Duodenal mucosa (tissue), 2 donors: Measurements from ENCODE around the gene SLC25A25.
"Not testable (repeated sequence)": the region's sequence is repeated elsewhere in the genome, so short reads cannot be mapped to it uniquely, and the experiment has no call there.

Experiments used
- H3K27ac ChIP-seq: one replicate; pipeline ENCODE4 v1.7.0; 2013; ENCODE audit warnings: low read depth, low read length
- H3K27me3 ChIP-seq, 2 donors: one replicate each; pipeline ENCODE4 v1.7.0; 2013; ENCODE audit warnings: low read length in 2 of 2, control low read depth in 1 of 2; ENCODE audit not compliant: insufficient read depth in 2 of 2, control insufficient read depth in 1 of 2
- H3K36me3 ChIP-seq, 2 donors: one replicate each; pipeline ENCODE4 v1.7.0; 2013; ENCODE audit warnings: low read length in 2 of 2, control low read depth in 1 of 2; ENCODE audit not compliant: insufficient read depth in 2 of 2, control insufficient read depth in 1 of 2
- H3K4me1 ChIP-seq, 2 donors: one replicate each; pipeline ENCODE4 v1.7.0; 2013; ENCODE audit warnings: low read length in 2 of 2, control low read depth in 1 of 2; ENCODE audit not compliant: insufficient read depth in 2 of 2, control insufficient read depth in 1 of 2
- H3K4me3 ChIP-seq, 2 donors: one replicate each; pipeline ENCODE4 v1.7.0; 2013; ENCODE audit warnings: low read length in 2 of 2, low read depth in 1 of 2
- H3K9ac ChIP-seq, 2 donors: one replicate each; pipeline ENCODE4 v1.7.0; 2013; ENCODE audit warnings: low read length in 2 of 2, low read depth in 1 of 2
- H3K9me3 ChIP-seq, 2 donors: one replicate each; pipeline ENCODE4 v1.7.0; 2013; ENCODE audit warnings: low read length in 2 of 2, control low read depth in 1 of 2; ENCODE audit not compliant: control insufficient read depth in 1 of 2

Gene SLC25A25

GRCh38 chr9:128033609-128034008 is 34.4 kb upstream of the SLC25A25 start:
- no peaks in the 10 kb centered on the region for H3K9me3 ChIP-seq
- no peak overlapping the region for H3K9ac ChIP-seq
- no peaks in the 10 kb centered on the region for H3K36me3 ChIP-seq
- no peak overlapping the region for H3K27ac ChIP-seq
- peaks cover 5 to 9% of the 10 kb centered on the region in 2 donors for H3K4me1 ChIP-seq
- no peak overlapping the region for H3K4me3 ChIP-seq
- no peaks in the 10 kb centered on the region for H3K27me3 ChIP-seq

GRCh38 chr9:128034821-128035652 is 33.0 kb upstream of the SLC25A25 start:
- H3K9ac ChIP-seq: peak overlapping the region; percentile 20 to 43

GRCh38 chr9:128036522-128036921 is 31.5 kb upstream of the SLC25A25 start:
- not testable (repeated sequence) for H3K9me3 ChIP-seq, H3K4me1 ChIP-seq, H3K4me3 ChIP-seq, H3K27ac ChIP-seq, H3K27me3 ChIP-seq, H3K36me3 ChIP-seq, H3K9ac ChIP-seq

More at GRCh38 chr9:128034821-128035652, 33.0 kb upstream of the SLC25A25 start:
- Histone ChIP-seq H3K27me3 (no peaks in the 10 kb centered on the region), H3K27ac (no peak overlapping the region), H3K4me1 (peaks cover 5 to 9% of the 10 kb centered on the region in 2 donors), H3K4me3 (no peak overlapping the region), H3K9me3 (no peaks in the 10 kb centered on the region), H3K36me3 (no peaks in the 10 kb centered on the region)

- H3K9me3 ChIP-seq, H3K4me3 ChIP-seq, H3K27ac ChIP-seq, H3K36me3 ChIP-seq, H3K27me3 ChIP-seq, H3K9ac ChIP-seq, H3K4me1 ChIP-seq: not testable (repeated sequence)
These were observed 27.2 kb upstream of the SLC25A25 start for GRCh38 chr9:128040783-128041182.

- no peak overlapping the region for H3K4me3 ChIP-seq
- no peaks in the 10 kb centered on the region for H3K4me1 ChIP-seq
- no peaks in the 10 kb centered on the region for H3K36me3 ChIP-seq
- no peaks in the 10 kb centered on the region for H3K27me3 ChIP-seq
- no peak overlapping the region for H3K27ac ChIP-seq
- H3K9ac ChIP-seq: no peak overlapping the region
- H3K9me3 ChIP-seq: no peaks in the 10 kb centered on the region
These were observed 26.0 kb upstream of the SLC25A25 start for GRCh38 chr9:128042043-128042442.

GRCh38 chr9:128043467-128043868 is 24.6 kb upstream of the SLC25A25 start:
- H3K4me1 ChIP-seq: no peaks in the 10 kb centered on the region
- H3K36me3 ChIP-seq: no peaks in the 10 kb centered on the region
- no peak overlapping the region for H3K27ac ChIP-seq
- H3K9ac ChIP-seq: no peak overlapping the region
- no peak overlapping the region for H3K4me3 ChIP-seq
- H3K27me3 ChIP-seq: no peaks in the 10 kb centered on the region
- no peaks in the 10 kb centered on the region for H3K9me3 ChIP-seq

GRCh38 chr9:128045409-128045808 is 22.6 kb upstream of the SLC25A25 start:
- H3K27ac ChIP-seq, H3K27me3 ChIP-seq, H3K4me1 ChIP-seq, H3K9me3 ChIP-seq, H3K36me3 ChIP-seq, H3K4me3 ChIP-seq, H3K9ac ChIP-seq: not testable (repeated sequence)

GRCh38 chr9:128045831-128046230 is 22.2 kb upstream of the SLC25A25 start:
- no peaks in the 10 kb centered on the region for H3K4me1 ChIP-seq
- no peaks in the 10 kb centered on the region for H3K27me3 ChIP-seq

GRCh38 chr9:128047231-128047630 is 20.8 kb upstream of the SLC25A25 start:
- H3K36me3 ChIP-seq: no peaks in the 10 kb centered on the region
- H3K4me1 ChIP-seq: peaks cover 7 to 10% of the 10 kb centered on the region in 2 donors
- H3K27ac ChIP-seq: no peak overlapping the region
- no peaks in the 10 kb centered on the region for H3K27me3 ChIP-seq
- H3K9ac ChIP-seq: no peak overlapping the region
- no peak overlapping the region for H3K4me3 ChIP-seq
- no peaks in the 10 kb centered on the region for H3K9me3 ChIP-seq

More at GRCh38 chr9:128045831-128046230, 22.2 kb upstream of the SLC25A25 start:
- Histone ChIP-seq H3K27ac (no peak overlapping the region), H3K9ac (no peak overlapping the region), H3K9me3 (no peaks in the 10 kb centered on the region), H3K36me3 (no peaks in the 10 kb centered on the region), H3K4me3 (no peak overlapping the region)

- Histone ChIP-seq H3K27me3 (no peaks in the 10 kb centered on the region), H3K9me3 (no peaks in the 10 kb centered on the region), H3K4me1 (peaks cover 9 to 11% of the 10 kb centered on the region in 2 donors), H3K9ac (no peak overlapping the region), H3K27ac (no peak overlapping the region), H3K36me3 (no peaks in the 10 kb centered on the region), H3K4me3 (no peak overlapping the region)
These were observed 19.4 kb upstream of the SLC25A25 start for GRCh38 chr9:128048663-128049062.
